NAMALWA (cell line): ENCODE data around the gene RNASEL.
"Not testable (repeated sequence)": the region's sequence is repeated elsewhere in the genome, so short reads cannot be mapped to it uniquely, and the experiment has no call there.

ENCODE experiments used
- DNase-seq: peaks from one replicate; pipeline ENCODE4 v3.0.0-alpha.2; 2015; ENCODE audit warnings: low spot score

The RNASEL gene

GRCh38 chr1:182563095-182563494 lies 26.0 kb downstream of the RNASEL start:
- no peak for DNase-seq

GRCh38 chr1:182561456-182561855 lies 27.6 kb downstream of the RNASEL start:
- DNase-seq: no peak

GRCh38 chr1:182560392-182560984 lies 28.6 kb downstream of the RNASEL start:
- no peak for DNase-seq

- no peak for DNase-seq
These were observed 32.8 kb downstream of the RNASEL start for GRCh38 chr1:182556279-182556678.

GRCh38 chr1:182555493-182555892 lies 33.6 kb downstream of the RNASEL start:
- DNase-seq: no peak

- no peak for DNase-seq
These were observed 36.5 kb downstream of the RNASEL start for GRCh38 chr1:182552527-182552926.

- DNase-seq: no peak
These were observed 39.2 kb downstream of the RNASEL start for GRCh38 chr1:182549811-182550210.

GRCh38 chr1:182549346-182549745 lies 39.7 kb downstream of the RNASEL start:
- no peak for DNase-seq

GRCh38 chr1:182533896-182534295 lies 55.2 kb downstream of the RNASEL start:
- no peak for DNase-seq

GRCh38 chr1:182528206-182528605 lies 60.9 kb downstream of the RNASEL start:
- not testable (repeated sequence) for DNase-seq

GRCh38 chr1:182527680-182528079 lies 61.4 kb downstream of the RNASEL start:
- peak; percentile 53 for DNase-seq

- no peak for DNase-seq
These were observed 63.7 kb downstream of the RNASEL start for GRCh38 chr1:182525342-182525741.
